Measurements from ENCODE around the gene CDX1. TPM values are rescaled to one million over a fixed set of nuclear protein-coding genes. Genes with fewer than 3 reads are reported as not detected.

CDX1 gene
- total RNA-seq (2022; extraction: Qiagen RNA extraction): not detected in 5 replicates

DNA sequence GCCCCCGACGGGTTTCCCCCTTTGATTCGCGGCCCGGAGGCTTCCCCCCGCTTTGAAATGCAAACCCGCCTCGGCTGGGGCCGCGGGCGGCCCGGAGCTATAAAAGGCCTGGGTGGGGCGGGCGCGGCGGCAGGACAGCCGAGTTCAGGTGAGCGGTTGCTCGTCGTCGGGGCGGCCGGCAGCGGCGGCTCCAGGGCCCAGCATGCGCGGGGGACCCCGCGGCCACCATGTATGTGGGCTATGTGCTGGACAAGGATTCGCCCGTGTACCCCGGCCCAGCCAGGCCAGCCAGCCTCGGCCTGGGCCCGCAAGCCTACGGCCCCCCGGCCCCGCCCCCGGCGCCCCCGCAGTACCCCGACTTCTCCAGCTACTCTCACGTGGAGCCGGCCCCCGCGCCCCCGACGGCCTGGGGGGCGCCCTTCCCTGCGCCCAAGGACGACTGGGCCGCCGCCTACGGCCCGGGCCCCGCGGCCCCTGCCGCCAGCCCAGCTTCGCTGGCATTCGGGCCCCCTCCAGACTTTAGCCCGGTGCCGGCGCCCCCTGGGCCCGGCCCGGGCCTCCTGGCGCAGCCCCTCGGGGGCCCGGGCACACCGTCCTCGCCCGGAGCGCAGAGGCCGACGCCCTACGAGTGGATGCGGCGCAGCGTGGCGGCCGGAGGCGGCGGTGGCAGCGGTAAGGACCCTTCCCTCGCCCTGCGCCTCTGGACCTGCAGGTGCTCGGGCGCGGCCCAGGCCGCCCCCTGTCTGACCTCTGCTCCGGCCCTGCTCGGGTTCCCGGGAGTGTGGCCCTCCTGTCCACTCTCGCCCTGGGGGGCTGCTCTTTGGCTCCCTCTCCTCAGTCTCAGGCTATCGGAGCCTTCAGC is at the start of gene CDX1:
Gene CDX1 (plus strand): TSS at position 129 of the 862 bp plus-strand sequence. CDS start 99 bp downstream, at position 228.

DNA sequence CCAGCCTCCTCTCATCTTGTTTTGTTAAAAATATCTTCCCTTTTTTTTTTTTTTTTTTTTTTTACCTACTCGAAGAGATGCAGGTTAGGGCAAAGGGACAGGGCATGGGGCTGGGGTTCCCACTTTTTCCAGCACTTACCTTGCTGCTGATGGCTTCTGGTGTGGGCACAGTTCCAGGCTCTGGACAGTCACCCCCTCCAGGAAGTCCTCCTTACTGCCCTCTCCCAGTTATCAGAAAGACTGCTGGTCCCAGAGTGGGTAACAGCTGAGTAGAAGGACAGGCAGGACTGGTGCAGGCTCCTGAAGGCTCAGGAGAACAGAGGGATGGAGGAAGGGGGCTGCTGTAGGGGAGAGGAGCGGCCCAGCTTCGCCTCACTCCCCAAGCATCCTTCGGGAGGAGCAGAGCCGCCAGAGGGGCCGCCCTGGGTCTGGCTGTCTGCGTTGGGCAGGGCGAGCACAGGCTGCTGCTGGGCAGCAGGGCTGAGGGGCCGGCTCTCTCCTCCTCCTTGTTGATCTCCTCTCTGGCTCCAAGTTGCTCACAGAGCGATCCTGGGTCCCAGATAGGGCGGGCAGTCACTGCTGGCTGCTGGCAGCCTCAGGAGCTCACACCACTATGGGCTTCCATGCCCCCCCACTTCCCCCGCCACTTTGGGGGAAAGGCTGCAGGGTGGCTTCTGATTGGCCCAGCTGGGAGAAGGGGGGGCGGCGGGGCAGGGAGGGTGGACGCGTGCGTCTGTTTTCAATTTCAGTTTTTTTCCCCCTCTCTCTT is 11.1 kb upstream of the CDX1 start, which contains the start of gene PDGFRB:
Gene PDGFRB (minus strand): TSS at position 588 of the 769 bp plus-strand sequence. CDS start 18,798 bp downstream, outside the sequence.

DNA sequence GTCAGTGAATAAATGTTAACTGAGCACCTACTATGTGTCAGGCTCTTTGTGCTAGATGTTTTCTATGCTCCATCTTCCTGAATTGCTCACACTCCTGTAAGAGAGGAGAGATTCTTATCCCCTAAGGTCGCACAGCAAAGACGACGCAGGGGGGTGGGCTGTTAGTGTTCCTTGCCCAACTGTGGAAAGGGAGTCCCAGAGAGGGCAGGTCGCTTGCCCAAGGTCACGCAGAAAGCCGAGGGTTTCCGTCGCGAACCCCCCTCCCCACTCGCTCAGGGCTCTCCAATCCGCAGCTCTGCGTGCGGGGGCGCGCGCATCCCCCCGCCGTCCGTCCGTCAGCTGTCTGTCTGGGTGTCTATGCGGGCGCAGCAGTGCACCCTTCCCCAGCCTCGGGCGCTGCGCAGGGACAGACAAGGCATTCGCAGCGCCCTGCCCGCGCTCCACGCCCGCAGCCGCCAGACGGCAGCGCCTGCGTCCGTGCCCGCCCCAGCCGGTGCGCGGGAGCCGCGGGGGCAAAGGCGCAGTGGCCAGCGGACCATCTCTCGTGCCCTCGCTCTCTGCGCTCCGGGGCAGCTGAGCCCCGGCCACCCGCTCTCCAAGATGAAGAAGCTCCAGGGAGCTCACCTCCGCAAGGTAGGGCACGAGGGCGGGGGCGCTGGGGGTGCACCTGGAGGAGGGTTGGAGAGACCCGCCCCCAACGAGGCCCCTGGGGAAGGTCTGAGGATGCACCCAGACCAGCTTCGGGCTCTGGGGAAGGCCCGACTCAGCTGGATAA is 23.3 kb downstream of the CDX1 start, which contains the start of gene SLC6A7:
Gene SLC6A7 (plus strand): TSS at position 335 of the 775 bp plus-strand sequence. CDS start 266 bp downstream, at position 601.

Other genes starting within 250 kb of the CDX1 start
- 0.20 to 0.43 TPM (median 0.25 TPM) in 5 replicates for gene PDE6A, start 222.0 kb upstream of the CDX1 start, total RNA-seq (2022; extraction: Qiagen RNA extraction)
- gene SLC26A2, start 206.0 kb upstream of the CDX1 start, total RNA-seq (2022; extraction: Qiagen RNA extraction): 44.5 to 67.9 TPM (median 59.0 TPM) in 5 replicates
- 4.5 to 6.1 TPM (median 4.9 TPM) in 5 replicates for gene TIGD6, start 166.1 kb upstream of the CDX1 start, total RNA-seq (2022; extraction: Qiagen RNA extraction)
- gene HMGXB3, start 166.0 kb upstream of the CDX1 start, total RNA-seq (2022; extraction: Qiagen RNA extraction): 33.1 to 34.7 TPM (median 33.9 TPM) in 5 replicates
- gene CSF1R, start 80.2 kb upstream of the CDX1 start, total RNA-seq (2022; extraction: Qiagen RNA extraction): 0.10 to 0.20 TPM (median 0.18 TPM) in 5 replicates
- 0.16 to 0.56 TPM (median 0.22 TPM) in 5 replicates for gene PDGFRB, start 10.9 kb upstream of the CDX1 start, total RNA-seq (2022; extraction: Qiagen RNA extraction)
- gene SLC6A7, start 23.3 kb downstream of the CDX1 start, total RNA-seq (2022; extraction: Qiagen RNA extraction): 0.05 TPM in 1 of 5 replicates, not detected in the others
- gene CAMK2A, start 123.0 kb downstream of the CDX1 start, total RNA-seq (2022; extraction: Qiagen RNA extraction): 0.75 to 1.0 TPM (median 0.80 TPM) in 5 replicates
- 26.6 to 42.1 TPM (median 38.1 TPM) in 5 replicates for gene ARSI, start 136.1 kb downstream of the CDX1 start, total RNA-seq (2022; extraction: Qiagen RNA extraction)
- gene TCOF1, start 190.9 kb downstream of the CDX1 start, total RNA-seq (2022; extraction: Qiagen RNA extraction): 61.5 to 79.1 TPM (median 76.7 TPM) in 5 replicates
- not detected in 5 replicates for gene CD74, start 246.1 kb downstream of the CDX1 start, total RNA-seq (2022; extraction: Qiagen RNA extraction)

All from A549 treated with Mapracorat at 1 μM for 4 hours (cell line).